Lower leg skin (tissue), 3 donors: ENCODE results near the gene MEGF6.

ENCODE experiments used
- CTCF ChIP-seq, 3 donors: fragments of 450-650 bp; IDR thresholded peaks; one replicate each; pipeline ENCODE4 v1.5.1; 2016; ENCODE audit warnings: antibody characterized with exemption in 3 of 3, mild to moderate bottlenecking in 3 of 3, moderate library complexity in 2 of 3
- POLR2A ChIP-seq, 2 donors: fragments of 450-650 bp; IDR thresholded peaks; one replicate each; pipeline ENCODE4 v1.6.1; 2016 to 2017; ENCODE audit warnings: antibody characterized with exemption in 2 of 2, mild to moderate bottlenecking in 1 of 2, moderate library complexity in 1 of 2

DNA sequence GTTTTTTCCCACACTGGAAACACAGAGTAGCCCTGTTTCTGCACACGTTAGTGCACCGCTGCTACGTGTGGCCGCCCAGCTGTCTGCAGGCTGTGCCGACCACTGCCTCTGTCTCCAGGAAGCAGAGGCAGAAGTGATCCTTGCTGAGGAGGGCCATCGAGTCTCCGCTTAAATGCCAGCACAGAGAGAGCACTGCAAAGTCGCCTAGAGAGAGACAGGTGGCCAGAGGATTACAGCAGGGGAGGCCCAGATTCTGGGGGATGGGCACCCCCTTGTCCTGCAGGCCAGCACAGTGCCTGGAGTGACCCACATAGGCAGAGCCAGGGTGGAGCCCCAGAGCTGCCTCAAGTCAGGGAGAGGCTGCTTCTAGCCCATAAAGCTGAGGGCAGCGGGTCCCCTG is 19.6 kb upstream of the MEGF6 start:
- no peak for TF ChIP-seq POLR2A (IDR thresholded peaks at IDR 0.05)
- TF ChIP-seq CTCF (IDR thresholded peaks at IDR 0.05): no peak
